Subcutaneous abdominal adipose tissue (tissue), 5 donors: ENCODE measurements around the gene AKAP13.

Source experiments
- H3K27ac ChIP-seq: one replicate; pipeline ENCODE4 v1.7.0; 2013; ENCODE audit warnings: low read depth, mild to moderate bottlenecking, inconsistent platforms, low read length, moderate library complexity
- H3K27me3 ChIP-seq, 5 donors: one replicate each; pipeline ENCODE4 v1.7.0; 2013; ENCODE audit warnings: low read length in 5 of 5, inconsistent platforms in 1 of 5; ENCODE audit not compliant: control insufficient read depth in 5 of 5, insufficient read depth in 4 of 5
- H3K36me3 ChIP-seq, 5 donors: one replicate each; pipeline ENCODE4 v1.7.0; 2013; ENCODE audit warnings: low read length in 5 of 5; ENCODE audit not compliant: control insufficient read depth in 5 of 5, insufficient read depth in 5 of 5
- H3K4me1 ChIP-seq, 5 donors: one replicate each; pipeline ENCODE4 v1.7.0; 2013; ENCODE audit warnings: low read length in 5 of 5, mild to moderate bottlenecking in 3 of 5, moderate library complexity in 1 of 5; ENCODE audit not compliant: control insufficient read depth in 5 of 5, insufficient read depth in 5 of 5
- H3K4me3 ChIP-seq, 5 donors: one replicate each; pipeline ENCODE4 v1.7.0; 2013; ENCODE audit warnings: low read length in 5 of 5, low read depth in 1 of 5
- H3K9ac ChIP-seq, 5 donors: one replicate each; pipeline ENCODE4 v1.7.0; 2013; ENCODE audit warnings: low read length in 5 of 5, mild to moderate bottlenecking in 4 of 5, moderate library complexity in 3 of 5
- H3K9me3 ChIP-seq, 5 donors: one replicate each; pipeline ENCODE4 v1.7.0; 2013; ENCODE audit warnings: low read length in 5 of 5; ENCODE audit not compliant: control insufficient read depth in 5 of 5
- donor health status: healthy.
- donor health status: healthy.
- donor health status: healthy.
- donor health status: healthy.
- donor health status: healthy.

The AKAP13 gene

GRCh38 chr15:85457392-85457968 is 77.1 kb downstream of the AKAP13 start:
- Histone ChIP-seq H3K9me3 (no peaks in the 10 kb centered on the region), H3K36me3 (no peaks in the 10 kb centered on the region), H3K9ac (no peak overlapping the region), H3K27me3 (no peaks in the 10 kb centered on the region), H3K4me1 (peaks cover 0 to 2% (median 0%) of the 10 kb centered on the region in 5 donors), H3K27ac (no peak overlapping the region), H3K4me3 (no peak overlapping the region)

GRCh38 chr15:85458764-85459163 is 78.4 kb downstream of the AKAP13 start:
- H3K4me3 ChIP-seq: no peak overlapping the region
- H3K4me1 ChIP-seq: no peaks in the 10 kb centered on the region
- H3K27me3 ChIP-seq: no peaks in the 10 kb centered on the region
- no peak overlapping the region for H3K27ac ChIP-seq
- H3K9ac ChIP-seq: no peak overlapping the region
- H3K9me3 ChIP-seq: no peaks in the 10 kb centered on the region
- H3K36me3 ChIP-seq: no peaks in the 10 kb centered on the region

DNA sequence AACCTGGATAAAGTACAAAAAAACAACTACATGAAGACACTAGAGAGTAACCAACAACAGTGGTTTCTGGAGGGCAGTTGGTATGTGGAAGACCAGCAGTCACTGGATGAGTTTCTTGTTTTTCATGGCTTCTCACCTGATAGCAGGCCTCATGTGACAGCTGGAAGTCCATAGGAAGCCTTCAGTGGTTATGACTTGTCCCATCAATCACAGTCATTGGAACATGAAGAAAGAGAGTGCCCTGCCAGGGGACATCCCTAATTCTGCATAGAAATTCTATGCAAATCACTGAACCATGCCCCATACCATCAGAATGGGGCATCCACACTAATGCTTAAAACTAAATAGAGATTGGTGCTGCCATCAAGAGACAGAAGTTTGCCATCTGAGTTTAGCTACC is 81.6 kb downstream of the AKAP13 start:
- H3K4me1 ChIP-seq: no peaks in the 10 kb centered on the region
- H3K27me3 ChIP-seq: no peaks in the 10 kb centered on the region
- no peak overlapping the region for H3K9ac ChIP-seq
- H3K36me3 ChIP-seq: no peaks in the 10 kb centered on the region
- H3K27ac ChIP-seq: no peak overlapping the region
- H3K4me3 ChIP-seq: no peak overlapping the region
- no peaks in the 10 kb centered on the region for H3K9me3 ChIP-seq

DNA sequence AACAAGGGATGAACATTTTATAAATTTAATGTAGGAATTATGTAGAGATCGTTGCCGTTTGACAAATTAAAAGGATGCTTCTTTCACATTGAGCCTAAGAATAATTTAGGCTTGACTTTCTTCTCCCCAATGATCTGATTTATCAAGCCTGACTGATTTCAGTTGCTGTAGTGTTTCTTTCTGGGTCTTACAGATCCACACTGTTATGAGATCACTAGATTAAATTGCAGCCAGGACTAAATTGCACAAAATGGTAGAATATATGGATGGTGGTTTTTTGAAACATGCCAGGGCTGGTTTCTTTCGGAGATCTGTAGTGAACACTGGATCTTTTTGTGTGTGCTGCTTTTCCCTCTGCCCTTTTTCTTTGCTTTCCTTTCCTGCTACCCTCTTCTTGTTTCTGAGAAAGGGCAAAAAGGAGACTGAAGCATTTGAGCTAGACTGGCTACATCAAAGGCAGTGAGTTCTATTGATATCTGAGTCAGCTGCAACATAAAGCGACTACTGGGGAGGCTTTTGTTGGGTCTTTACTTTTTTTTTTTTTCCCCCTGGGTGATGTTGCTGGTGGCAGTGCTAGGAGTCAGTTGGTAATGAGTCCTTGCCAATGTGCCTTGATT is 83.0 kb downstream of the AKAP13 start:
- H3K27me3 ChIP-seq: no peaks in the 10 kb centered on the region
- H3K9me3 ChIP-seq: no peaks in the 10 kb centered on the region
- no peak overlapping the region for H3K4me3 ChIP-seq
- no peaks in the 10 kb centered on the region for H3K4me1 ChIP-seq
- no peaks in the 10 kb centered on the region for H3K36me3 ChIP-seq
- no peak overlapping the region for H3K27ac ChIP-seq
- H3K9ac ChIP-seq: no peak overlapping the region

GRCh38 chr15:85463976-85464375 is 83.6 kb downstream of the AKAP13 start:
- no peaks in the 10 kb centered on the region for H3K4me1 ChIP-seq
- H3K9ac ChIP-seq: no peak overlapping the region
- no peaks in the 10 kb centered on the region for H3K36me3 ChIP-seq
- no peaks in the 10 kb centered on the region for H3K9me3 ChIP-seq
- H3K27ac ChIP-seq: no peak overlapping the region
- H3K27me3 ChIP-seq: no peaks in the 10 kb centered on the region
- no peak overlapping the region for H3K4me3 ChIP-seq

- Histone ChIP-seq H3K27me3 (no peaks in the 10 kb centered on the region), H3K4me1 (no peaks in the 10 kb centered on the region), H3K9ac (no peak overlapping the region), H3K36me3 (no peaks in the 10 kb centered on the region), H3K9me3 (no peaks in the 10 kb centered on the region), H3K4me3 (no peak overlapping the region), H3K27ac (no peak overlapping the region)
Measured at GRCh38 chr15:85464471-85464870, 84.1 kb downstream of the AKAP13 start.

DNA sequence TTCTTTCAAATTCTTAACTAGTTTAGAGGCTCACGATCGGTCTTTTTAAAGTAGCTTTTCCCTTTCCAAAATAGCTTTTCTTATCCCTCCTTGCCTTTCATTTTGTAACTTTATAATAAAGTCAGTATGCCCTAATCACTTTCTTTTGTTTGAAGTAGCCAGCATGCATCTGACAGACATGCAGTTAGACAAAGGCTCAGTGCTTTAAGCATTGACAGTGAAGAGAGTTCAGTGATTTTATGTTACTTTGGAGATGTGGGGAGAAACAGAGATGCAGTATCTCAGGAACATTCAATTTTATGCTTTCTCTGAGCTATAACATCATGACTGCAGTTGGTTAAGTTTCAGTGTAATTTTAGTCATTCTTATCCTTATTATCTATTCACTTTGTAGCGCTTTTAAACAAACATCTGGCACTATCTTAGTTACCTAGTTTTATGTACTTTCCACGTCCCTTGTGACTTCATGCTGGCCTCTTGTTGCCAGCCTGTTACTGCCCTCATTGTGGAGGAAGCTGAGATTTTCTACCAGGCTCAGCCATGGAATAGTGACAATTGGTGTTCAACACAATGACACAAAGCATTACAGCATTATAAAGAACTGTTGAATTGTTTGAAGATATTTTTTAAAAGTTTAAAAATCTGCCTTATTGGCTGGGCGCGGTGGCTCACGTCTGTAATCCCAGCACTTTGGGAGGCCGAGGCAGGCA is 90.3 kb downstream of the AKAP13 start:
- peaks cover 2 to 11% (median 8%) of the 10 kb centered on the region in 5 donors for H3K4me1 ChIP-seq
- no peak overlapping the region for H3K9ac ChIP-seq
- no peaks in the 10 kb centered on the region for H3K27me3 ChIP-seq
- H3K27ac ChIP-seq: no peak overlapping the region
- H3K4me3 ChIP-seq: no peak overlapping the region
- no peaks in the 10 kb centered on the region for H3K36me3 ChIP-seq
- H3K9me3 ChIP-seq: no peaks in the 10 kb centered on the region

GRCh38 chr15:85472349-85472748 is 91.9 kb downstream of the AKAP13 start:
- H3K27me3 ChIP-seq: no peaks in the 10 kb centered on the region
- no peak overlapping the region for H3K4me3 ChIP-seq
- no peaks in the 10 kb centered on the region for H3K9me3 ChIP-seq
- H3K27ac ChIP-seq: no peak overlapping the region
- H3K36me3 ChIP-seq: no peaks in the 10 kb centered on the region
- H3K9ac ChIP-seq: no peak overlapping the region
- H3K4me1 ChIP-seq: peaks cover 2 to 13% (median 11%) of the 10 kb centered on the region in 5 donors

- no peaks in the 10 kb centered on the region for H3K27me3 ChIP-seq
- no peak overlapping the region for H3K4me3 ChIP-seq
- no peaks in the 10 kb centered on the region for H3K9me3 ChIP-seq
- H3K4me1 ChIP-seq: peaks cover 2 to 18% (median 11%) of the 10 kb centered on the region in 5 donors
- H3K27ac ChIP-seq: no peak overlapping the region
- H3K9ac ChIP-seq: no peak overlapping the region
- no peaks in the 10 kb centered on the region for H3K36me3 ChIP-seq
Measured at GRCh38 chr15:85473455-85473854, 93.1 kb downstream of the AKAP13 start.

- H3K27me3 ChIP-seq: no peaks in the 10 kb centered on the region
- no peaks in the 10 kb centered on the region for H3K36me3 ChIP-seq
- no peaks in the 10 kb centered on the region for H3K9me3 ChIP-seq
- H3K27ac ChIP-seq: no peak overlapping the region
- H3K4me3 ChIP-seq: no peak overlapping the region
- peaks cover 2 to 27% (median 19%) of the 10 kb centered on the region in 5 donors for H3K4me1 ChIP-seq
- H3K9ac ChIP-seq: no peak overlapping the region
Measured at GRCh38 chr15:85474700-85475316, 94.4 kb downstream of the AKAP13 start.
